NCI-H2227 treated with DMSO at 0.1 percent for 48 hours (cell line): ENCODE results near the gene HLCS.

Source experiments
- DNase-seq: peaks from one replicate; lab custom pipeline; 2025; lab: John Stamatoyannopoulos, UW

HLCS gene

DNA sequence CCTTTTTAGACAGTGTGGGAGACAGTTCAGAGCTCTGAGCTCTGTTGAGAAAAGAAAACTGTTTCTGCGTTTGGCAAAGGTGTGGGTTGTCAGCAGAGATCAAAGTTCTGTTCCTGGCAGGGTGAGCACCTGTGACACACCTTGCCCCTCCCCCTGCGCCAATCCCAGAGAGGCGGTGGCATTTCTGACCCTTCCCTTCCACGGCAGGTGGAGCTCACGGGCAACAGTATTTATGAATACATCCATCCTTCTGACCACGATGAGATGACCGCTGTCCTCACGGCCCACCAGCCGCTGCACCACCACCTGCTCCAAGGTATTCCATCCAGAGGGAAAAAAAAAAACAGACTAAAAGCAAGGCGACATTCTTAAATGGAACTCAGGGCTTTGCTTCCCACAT, 246.9 kb downstream of the HLCS start:
- no peak for DNase-seq

DNA sequence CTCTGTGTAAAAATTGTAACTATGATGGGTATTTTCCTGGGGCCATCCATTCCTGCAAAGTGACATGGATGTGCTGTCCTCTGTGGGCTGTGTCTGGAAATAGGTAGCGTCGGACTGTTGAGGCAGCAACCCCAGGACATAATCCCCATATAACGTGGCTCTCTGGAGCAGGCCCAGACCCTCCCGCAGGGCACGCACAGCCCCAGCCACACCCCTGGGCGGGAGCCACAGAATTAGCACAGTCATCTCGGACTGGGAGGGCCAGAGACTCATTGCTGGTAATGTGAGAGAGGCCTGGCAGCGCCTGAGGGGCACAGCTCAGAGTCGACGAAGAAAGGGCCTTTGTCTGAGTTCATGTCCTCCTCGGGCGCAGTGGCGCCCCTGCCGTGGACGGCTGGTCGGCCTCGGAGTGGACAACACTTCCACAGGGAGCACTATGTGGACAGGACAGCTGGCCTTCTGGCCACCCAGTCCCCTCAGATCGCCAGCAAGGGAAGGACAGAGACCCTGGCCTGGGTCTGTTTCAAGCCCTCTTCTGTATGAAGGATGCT, 247.4 kb downstream of the HLCS start:
- DNase-seq = no peak

- no peak for DNase-seq
Observed at GRCh38 chr21:36717976-36718375, 248.5 kb downstream of the HLCS start.

GRCh38 chr21:36716836-36717235, 249.6 kb downstream of the HLCS start:
- DNase-seq = no peak

DNA sequence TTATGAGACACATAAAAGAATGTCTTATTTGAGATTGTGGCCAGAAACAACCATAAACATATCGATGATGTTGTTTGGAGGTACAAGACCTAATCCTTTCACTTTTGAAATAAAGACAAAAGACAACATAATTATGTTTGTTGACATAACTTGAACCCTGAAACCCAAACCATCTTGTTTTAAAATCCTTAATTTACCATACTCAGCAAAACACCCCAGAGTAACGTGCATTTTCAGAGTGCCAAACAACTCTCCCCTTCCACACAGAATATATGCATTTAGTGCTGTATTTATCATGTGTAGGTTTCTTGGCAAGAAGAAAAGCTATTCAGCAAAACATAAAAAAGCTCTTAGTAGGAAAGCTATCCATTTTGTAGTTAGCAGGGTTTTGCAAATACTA, 250.1 kb downstream of the HLCS start:
- DNase-seq = no peak

GRCh38 chr21:36713746-36714145, 252.7 kb downstream of the HLCS start:
- DNase-seq = no peak

DNA sequence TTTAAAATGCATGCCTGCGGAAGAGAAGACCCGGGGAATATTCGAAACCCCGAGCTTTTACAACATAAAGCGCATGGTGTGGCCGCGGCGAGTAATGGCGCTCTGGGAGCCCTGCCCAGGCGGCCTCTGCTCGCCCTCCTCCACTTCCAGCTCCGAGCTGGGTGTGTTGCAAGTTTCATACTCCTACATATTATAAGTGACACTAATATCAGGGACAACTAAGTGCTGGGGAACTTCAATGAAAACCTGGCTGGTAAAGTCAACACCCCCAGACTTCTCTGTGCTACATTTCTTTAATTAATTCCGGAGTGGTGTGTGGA, 255.8 kb downstream of the HLCS start:
- no peak for DNase-seq

- no peak for DNase-seq
Observed at GRCh38 chr21:36709868-36710728, 256.4 kb downstream of the HLCS start.

DNA sequence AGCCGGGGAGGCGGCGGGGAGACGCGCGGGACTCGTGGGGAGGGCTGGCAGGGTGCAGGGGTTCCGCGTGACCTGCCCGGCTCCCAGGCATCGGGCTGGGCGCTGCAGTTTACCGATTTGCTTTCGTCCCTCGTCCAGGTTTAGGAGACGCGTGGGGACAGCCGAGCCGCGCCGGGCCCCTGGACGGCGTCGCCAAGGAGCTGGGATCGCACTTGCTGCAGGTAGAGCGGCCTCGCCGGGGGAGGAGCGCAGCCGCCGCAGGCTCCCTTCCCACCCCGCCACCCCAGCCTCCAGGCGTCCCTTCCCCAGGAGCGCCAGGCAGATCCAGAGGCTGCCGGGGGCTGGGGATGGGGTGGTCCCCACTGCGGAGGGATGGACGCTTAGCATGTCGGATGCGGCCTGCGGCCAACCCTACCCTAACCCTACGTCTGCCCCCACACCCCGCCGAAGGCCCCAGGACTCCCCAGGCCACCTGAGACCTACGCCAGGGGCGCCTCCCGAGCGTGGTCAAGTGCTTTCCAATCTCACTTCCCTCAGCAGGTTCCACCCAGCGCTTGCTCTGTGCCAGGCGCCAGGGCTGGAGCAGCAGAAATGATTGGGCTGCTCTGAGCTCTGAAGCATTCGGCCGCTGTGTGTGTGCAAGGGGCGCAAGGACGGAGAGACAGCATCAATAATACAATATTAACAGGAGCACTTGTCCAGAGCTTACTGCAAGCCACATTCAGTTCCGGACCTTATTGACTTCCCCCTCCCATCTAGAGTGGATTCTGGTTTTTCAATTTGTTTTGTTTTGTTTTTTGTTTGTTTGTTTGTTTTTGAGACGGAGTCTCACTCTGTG, 257.2 kb downstream of the HLCS start:
- DNase-seq = no peak

GRCh38 chr21:36708286-36709029, 258.0 kb downstream of the HLCS start:
- DNase-seq = no peak

- DNase-seq = no peak
Observed at GRCh38 chr21:36707763-36708285, 258.6 kb downstream of the HLCS start.

DNA sequence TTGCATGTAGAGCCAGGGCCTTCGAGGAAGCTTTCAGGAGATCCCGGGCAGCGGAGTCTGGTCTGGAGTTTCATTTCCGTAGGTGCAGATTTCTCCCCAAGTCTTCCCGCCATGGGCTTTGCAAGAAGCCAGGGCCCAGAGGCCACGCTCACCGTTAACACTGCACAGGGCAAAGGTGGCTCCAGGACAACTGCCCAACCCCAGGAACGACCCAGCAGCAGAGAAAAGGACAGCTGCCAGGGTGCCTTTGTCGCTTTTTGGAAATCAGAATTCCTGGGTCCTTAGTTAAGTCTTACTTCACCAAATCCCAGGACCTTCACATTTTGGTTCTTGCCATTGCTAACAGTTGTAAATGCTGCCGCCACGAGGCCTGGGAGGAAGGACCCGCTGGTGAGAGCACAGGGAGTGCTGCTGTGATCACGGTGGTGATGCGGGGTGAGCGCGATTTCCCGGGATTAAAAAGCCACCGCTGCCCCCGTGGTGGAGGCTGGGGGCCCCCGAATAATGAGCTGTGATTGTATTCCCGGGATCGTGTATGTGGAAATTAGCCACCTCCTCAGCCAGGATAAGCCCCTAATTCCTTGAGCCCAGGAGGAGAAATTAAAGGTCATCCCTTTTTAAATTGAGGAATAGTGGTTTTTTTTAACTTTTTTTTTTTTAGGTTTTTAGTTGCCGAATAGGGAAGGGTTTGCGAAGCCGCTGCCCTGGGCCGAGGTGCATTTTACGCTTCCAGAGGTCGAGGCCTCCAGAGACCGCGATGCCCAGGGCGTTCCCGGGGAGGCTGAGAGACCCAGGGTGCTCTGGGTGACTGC, 259.3 kb downstream of the HLCS start:
- no peak for DNase-seq

DNA sequence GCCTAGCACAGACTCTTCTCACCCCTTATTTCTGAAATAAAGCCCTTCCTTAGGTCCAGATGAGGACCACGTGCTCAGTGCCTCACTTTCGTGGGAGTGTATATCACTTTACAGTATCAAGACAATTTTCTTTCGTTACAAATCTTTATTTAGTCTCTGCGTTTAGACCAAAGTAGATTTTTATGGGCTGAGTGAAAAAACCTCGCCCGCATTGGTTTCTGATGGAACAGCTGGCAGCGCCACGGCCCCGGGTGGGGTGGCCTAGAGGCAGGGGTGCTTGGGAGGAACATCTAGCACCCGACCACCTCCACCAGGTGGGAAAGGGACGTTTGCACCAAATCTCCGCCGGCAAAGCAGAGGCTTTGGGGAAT, 260.0 kb downstream of the HLCS start:
- DNase-seq = no peak

DNA sequence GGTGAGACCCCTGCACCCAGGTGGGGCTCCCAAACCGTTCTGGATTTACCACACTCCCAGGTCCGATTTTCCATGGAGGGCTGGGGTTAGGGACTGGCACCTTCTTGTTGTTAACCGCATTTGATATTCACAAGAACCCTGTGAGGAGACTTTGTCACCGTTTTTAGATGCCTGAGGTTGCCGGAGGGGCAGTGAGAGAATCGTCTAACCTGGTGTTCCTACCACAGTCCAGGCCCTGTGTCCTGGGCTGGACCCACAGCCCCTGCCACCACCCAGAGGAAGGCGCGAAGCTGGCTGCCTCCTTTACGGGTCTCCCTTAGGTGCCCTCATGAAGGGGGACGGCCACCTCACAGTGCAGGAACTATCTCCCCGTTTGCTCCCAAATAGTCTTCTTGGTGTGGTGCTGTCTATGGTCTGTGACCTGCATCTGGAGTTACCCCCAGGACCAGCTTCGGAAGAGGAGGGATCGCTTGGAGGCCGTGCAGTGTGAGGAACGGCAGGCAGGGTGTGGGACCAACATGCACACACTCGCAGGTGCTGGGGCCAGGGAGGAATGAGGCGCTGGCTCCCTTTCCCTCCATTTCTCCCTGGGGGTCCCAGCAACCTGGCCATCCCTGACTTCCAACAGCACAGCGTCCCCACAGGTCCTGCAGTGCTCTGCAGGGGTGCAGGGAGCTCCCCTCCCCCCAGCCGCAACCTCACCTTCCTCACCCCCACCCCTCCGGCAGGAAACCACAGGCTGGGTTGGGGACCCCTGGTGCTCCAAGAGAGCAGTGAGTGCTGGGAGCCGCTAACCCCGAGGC, 260.6 kb downstream of the HLCS start:
- DNase-seq = no peak

DNA sequence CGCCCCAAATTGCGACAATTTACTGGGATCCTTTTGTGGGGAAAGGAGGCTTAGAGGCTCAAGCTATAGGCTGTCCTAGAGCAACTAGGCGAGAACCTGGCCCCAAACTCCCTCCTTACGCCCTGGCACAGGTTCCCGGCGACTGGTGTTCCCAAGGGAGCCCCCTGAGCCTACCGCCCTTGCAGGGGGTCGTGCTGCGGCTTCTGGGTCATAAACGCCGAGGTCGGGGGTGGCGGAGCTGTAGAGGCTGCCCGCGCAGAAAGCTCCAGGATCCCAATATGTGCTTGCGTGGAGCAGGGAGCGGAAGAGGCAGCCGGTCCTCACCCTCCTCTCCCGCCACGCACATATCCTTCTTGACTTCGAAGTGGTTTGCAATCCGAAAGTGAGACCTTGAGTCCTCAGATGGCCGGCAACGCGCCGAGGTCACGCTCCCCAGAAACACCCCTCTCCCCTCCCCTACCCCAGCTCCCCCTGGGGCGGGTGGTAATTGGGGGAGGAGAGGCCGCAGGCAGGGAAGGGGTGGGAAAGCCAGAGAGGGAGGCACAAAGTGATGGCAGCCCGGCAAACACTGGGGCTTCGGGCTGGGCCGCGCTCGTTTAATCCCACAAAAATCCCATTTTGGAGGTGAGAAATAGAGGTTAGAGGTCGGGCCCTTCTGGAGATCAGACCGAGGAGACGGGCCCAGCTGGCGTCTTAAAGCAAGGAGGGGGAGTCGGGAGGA, 261.4 kb downstream of the HLCS start:
- DNase-seq = no peak

DNA sequence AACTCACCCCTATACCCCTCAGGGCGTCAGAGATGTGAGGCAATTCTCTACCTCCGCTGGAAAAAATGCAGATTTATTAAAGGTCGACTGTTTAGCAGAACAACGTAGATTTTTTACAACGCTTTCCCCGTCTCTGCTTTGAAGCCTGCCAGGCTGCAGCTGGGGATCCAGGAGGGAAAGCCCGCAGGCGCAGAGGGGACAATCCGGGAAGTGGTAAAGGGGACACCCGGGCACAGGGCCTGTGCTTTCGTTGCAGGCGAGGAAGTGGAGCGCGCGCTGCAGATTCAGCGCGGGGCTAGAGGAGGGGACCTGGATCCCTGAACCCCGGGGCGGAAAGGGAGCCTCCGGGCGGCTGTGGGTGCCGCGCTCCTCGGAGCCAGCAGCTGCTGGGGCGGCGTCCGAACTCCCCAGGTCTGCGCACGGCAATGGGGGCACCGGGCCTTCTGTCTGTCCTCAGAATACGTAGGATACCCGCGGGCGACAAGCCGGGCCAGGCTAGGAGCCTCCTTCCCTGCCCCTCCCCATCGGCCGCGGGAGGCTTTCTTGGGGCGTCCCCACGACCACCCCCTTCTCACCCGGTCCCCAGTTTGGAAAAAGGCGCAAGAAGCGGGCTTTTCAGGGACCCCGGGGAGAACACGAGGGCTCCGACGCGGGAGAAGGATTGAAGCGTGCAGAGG, 262.1 kb downstream of the HLCS start:
- no peak for DNase-seq

GRCh38 chr21:36703626-36704280, 262.7 kb downstream of the HLCS start:
- DNase-seq = no peak

DNA sequence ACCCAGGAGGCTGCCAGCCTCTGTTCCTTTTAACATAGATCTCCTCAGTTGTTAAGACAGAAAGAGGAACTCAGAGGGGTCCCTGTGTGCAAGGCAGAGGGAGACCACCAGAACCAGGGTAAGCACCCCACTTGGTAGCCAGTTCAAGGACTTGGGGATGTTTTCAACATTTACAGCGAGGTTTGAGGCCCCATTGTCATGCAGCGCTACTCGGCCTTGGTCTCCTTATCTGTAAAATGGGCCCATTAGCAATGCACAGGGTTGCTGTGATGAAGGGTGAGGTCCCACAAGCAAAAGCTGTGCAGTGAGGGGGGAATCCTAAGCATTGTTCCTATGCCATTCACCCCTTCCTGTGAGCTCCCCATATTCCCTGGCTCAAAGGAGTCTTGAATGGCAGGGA, 263.3 kb downstream of the HLCS start:
- no peak for DNase-seq

DNA sequence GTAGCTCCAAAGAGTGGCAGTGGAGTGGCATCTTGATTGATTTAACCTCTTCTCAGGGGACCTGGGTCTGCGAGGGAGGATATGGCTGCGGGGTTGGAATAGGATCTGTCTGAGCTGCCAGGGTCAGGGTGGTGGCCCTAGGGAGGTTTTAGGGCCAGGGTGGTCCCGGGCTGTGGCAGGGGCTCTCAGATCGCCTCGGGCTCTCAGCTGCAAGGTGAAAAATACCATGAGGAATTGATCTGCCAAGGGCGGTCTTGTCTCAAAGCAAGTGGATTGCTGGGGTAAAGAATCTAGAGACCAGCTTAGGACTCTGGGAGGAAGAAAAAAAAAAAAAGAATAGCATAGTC, 263.9 kb downstream of the HLCS start:
- no peak for DNase-seq
